ENCODE results near the gene CST9.

DNA sequence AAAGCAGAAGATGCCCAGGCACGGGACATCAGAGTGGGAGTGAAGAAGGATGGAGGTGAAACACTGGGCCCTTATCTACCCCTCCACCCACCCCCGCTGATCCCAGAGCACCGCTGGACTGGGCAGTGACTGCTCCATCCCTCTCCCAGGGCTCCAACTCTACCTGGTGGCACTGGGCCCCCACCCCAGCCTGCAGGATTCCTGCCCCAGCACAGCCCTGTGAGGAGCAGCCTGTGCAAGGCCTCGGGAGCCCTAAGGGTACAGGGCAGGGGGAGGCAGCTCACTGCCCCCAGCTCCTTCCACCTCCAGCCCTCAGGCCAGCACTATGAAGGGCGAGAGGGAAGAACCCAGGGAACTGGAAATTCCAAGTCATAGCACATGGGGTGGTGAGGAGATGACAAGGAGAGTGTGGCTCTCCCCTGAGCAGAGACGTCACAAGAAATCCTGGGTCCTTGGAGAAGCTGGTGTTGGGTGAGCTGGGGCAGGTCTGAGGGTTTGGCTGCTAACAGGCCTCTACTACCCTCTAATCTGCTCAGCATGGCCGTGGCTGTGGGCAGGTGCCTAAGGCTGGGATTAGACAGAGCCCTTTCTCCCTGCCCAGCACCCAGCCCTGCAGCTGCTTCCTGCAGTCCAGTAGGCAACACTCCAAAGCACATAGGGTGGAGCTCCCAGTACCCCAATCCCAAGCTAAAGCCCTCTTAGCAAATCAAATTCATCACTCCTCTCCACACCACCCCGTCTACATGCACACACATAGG is 28.5 kb upstream of the CST9 start:
- TF ChIP-seq POLR2A (IDR thresholded peaks at IDR 0.05), result no peak
- TF ChIP-seq, protein P1, sequence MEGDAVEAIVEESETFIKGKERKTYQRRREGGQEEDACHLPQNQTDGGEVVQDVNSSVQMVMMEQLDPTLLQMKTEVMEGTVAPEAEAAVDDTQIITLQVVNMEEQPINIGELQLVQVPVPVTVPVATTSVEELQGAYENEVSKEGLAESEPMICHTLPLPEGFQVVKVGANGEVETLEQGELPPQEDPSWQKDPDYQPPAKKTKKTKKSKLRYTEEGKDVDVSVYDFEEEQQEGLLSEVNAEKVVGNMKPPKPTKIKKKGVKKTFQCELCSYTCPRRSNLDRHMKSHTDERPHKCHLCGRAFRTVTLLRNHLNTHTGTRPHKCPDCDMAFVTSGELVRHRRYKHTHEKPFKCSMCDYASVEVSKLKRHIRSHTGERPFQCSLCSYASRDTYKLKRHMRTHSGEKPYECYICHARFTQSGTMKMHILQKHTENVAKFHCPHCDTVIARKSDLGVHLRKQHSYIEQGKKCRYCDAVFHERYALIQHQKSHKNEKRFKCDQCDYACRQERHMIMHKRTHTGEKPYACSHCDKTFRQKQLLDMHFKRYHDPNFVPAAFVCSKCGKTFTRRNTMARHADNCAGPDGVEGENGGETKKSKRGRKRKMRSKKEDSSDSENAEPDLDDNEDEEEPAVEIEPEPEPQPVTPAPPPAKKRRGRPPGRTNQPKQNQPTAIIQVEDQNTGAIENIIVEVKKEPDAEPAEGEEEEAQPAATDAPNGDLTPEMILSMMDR (IDR thresholded peaks at IDR 0.05), result no peak

All from gastroesophageal sphincter (tissue), 3 donors.